Stimulated activated CD4-positive, alpha-beta T cell treated with anti-CD3 and anti-CD28 coated beads, Interleukin-1b, Interleukin-23, amount 100 ng/mL, for 4 hours (primary cell): ENCODE data around the gene SNED1.

Source experiments
- DNase-seq, 2 donors: peaks; one replicate each; pipeline ENCODE4 v3.0.0-alpha.2; 2020; ENCODE audit warnings: low read depth in 2 of 2

Gene SNED1

GRCh38 chr2:241048149-241048948, 49.9 kb downstream of the SNED1 start:
- no peak for DNase-seq

- DNase-seq: no peak
Measured at GRCh38 chr2:241048949-241049343, 50.5 kb downstream of the SNED1 start.

DNA sequence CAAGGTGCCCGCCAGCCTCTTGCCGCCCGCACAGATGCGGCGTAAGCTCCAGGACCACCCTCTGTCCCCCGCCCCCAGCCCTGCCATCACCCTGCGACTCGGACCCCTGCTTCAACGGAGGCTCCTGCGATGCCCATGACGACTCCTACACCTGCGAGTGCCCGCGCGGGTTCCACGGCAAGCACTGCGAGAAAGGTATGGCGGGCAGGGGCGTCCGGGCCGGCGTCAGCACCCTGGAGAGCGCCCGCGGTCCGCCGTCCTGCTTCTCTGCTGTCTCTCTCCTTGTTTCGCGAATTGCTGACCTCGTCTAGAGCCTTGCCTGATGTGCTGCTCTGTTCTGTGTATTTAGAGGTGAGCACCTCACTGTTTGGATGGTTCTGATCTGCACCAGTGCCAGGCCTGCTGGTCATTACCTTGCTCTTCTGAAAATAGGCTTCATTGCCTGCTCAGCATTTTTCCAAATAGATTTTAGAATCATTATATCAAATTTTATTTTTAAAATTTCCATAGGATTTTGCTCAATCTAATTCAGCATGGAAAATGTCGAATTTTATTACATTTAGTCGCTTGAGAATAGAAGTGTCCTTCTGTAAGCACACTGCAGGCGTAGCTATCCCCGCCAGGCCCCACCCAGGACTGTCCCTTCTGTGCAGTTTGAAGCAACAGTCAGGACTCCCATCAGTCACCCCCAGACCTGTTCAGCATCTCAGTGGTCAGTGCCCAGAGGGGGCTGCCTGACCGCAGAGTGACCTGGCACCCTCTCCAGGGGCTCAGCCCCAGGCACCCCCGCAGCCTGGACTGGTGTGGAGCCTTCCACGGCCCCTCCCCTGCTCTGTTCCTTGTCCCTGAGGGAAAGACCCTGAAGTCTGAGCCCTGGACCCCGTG, 51.6 kb downstream of the SNED1 start:
- DNase-seq: no peak

DNA sequence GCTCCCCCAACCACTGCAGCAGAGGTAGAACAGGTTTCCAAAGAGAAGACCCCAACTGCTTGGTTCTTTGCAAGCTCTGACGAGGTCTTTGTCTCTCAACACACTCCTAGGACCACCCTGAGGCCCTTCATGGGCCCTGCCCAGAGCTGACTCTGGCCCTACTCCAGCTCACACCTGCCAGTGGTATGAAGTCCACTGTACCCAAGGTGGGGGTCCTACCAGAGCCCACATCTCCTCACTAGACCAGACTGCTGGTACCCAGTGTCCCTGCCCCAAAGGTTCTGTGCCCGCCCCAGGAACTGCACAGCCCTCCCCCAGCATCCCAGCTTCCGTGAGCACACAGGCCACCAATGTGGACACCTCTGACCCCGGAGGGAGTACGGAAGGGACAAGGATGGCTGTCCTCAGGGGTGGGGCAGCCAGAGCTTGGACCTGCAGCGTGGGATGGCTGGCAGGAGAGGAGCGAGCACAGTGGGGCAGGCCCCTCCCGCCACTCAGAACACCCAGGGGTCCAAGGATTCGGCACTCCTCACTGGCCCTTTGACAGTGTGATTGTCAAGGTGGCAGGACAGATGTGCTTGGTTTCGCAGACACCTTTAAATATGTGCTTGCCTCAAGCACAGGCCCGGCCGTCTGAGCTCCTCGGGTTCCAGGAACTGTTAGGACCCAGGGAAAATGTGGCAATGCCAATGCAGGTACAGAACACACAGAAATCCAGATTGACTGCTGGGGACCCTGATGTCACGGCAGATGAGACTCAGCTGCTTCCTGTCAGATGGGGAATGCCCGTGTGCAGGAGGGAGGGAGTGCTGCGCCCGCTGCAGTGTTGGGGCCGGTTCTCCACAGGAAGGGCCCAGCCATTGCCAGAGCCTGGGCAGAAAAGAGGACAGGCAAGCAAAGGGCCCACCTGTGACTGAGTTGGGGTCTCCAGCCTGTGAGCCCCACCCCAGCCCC, 52.5 kb downstream of the SNED1 start:
- no peak for DNase-seq

DNA sequence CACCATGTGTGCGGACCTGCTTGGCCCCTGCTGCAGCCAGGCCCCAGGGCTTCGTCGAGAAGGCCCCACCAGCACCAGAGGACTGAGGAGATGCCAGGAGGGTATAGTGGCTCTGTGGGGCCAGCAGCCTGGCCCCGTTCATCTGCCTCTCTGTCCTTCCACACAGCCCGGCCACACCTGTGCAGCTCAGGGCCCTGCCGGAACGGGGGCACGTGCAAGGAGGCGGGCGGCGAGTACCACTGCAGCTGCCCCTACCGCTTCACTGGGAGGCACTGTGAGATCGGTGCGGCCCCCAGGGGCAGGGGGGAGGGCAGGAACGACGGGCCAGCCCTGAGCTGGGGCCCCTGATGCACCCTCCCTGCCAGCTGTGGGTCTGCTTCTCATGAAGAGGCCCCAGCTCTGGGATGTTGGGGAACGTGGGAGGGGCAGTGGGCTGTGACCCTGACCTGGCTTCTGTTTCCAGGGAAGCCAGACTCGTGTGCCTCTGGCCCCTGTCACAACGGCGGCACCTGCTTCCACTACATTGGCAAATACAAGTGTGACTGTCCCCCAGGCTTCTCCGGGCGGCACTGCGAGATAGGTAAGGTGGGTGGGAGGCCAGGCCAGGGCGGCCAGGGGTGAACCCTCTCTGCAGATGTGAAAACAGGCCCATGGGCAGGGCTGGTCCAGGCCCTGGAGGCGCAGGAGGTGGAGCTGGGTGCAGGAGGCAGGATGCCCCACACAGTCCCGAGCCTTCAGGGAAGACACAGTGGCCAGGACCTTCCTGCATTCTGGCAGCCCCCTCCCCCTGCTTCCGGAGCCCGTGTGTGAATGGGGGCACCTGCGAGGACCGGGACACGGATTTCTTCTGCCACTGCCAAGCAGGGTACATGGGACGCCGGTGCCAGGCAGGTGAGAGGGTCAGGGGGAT, 53.4 kb downstream of the SNED1 start:
- no peak for DNase-seq

DNA sequence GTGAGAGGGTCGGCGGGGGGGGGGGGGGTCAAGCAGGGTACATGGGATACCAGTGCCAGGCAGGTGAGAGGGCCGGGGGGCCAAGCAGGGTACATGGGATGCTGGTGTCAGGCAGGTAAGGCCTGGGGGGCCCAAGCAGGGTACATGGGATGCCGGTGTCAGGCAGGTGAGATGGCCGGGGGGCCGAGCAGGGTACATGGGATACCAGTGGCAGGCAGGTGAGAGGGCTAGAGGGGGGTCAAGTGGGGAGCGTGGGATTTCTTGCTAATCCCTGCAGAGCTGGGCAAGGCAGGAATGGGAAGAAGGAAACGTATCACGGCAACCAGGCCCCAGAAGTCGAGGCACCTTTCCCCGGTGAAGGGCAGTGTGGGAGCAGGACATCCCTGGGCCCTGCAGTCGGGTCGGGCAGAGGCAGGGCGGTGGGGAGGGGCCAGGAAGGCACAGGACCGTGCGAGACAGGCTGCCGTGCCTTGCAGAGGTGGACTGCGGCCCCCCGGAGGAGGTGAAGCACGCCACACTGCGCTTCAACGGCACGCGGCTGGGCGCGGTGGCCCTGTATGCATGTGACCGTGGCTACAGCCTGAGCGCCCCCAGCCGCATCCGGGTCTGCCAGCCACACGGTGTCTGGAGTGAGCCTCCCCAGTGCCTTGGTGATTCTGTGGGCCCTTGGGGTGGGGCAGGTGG, 54.4 kb downstream of the SNED1 start:
- no peak for DNase-seq

DNA sequence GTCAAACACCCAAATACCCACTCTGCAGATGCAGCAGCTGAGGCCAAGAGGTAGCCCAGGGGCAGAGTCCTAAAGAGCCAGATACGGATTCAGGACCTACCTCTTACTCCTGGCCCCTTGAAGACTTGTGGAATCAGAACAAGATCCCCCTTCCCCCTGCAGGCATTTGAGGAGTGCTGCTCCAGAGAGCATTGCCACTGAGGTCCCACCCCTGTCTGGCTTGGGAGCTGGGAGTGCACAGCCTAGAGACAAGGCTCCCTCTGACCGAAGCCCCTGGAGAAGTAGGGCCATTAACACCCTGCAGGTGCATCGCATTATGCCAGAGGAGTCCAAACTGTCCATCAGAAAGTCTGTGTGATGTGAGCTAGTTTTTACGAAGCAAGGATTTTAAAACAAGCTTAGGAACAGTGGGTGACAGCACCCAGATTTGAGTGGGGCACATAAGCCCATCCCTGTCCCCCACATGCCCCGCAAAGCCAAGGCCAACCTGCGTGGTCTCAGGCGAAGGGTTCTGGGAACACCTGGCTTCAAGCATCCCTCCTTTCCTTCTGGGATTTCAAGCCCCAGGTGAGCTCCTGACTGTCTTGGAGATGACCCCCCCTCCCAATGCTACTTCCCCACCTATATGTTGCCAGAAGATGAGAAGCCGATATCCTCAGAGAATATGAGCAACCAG, 55.3 kb downstream of the SNED1 start:
- DNase-seq: no peak

DNA sequence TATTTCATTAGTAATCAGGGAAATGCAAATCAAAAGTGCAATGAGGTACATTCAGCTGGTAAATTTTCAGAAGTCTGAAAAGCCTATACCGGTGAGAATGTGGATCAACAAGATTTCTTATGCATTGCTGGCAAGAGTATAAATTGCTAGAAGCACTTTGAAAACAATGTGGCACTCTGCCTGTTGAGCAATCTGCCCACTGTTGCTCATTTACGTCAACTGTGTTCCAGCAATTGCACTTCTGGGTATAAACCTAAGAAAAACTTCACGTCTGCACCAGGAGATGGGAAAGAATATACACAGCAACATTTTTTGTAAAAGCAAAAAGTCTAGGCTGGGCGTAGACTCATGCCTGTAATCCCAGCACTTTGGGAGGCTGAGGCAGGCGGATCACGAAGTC, 62.9 kb downstream of the SNED1 start:
- DNase-seq: no peak

DNA sequence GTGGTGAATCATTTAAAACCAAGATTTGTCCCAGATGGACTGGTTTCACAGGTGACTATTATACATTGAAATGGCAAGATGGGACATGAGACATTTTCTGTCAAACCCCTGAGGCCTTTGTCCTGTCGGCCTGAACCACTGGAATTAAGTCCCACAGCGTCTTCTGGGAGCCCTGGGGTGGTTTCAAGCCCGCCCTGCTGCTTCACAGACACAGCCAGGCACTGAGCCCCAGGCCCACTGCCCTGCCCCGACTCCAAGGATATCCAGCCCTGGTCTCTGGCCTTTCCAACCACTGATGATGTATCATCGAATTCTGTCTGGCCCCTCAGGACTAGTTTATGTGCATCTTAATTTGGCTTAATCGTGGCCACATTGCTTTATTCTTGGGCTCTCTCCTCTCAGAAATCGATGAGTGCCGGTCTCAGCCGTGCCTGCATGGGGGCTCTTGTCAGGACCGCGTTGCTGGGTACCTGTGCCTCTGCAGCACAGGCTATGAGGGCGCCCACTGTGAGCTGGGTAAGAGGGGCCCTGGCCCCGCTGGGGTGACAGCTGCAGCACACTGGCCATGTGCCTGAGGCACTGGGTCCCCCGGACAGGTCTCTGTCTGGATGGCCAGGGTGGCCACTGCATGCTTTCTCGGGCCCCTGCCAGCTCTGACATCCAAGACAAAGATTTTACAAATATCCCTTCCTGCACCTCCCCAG, 64.1 kb downstream of the SNED1 start:
- DNase-seq: no peak

DNA sequence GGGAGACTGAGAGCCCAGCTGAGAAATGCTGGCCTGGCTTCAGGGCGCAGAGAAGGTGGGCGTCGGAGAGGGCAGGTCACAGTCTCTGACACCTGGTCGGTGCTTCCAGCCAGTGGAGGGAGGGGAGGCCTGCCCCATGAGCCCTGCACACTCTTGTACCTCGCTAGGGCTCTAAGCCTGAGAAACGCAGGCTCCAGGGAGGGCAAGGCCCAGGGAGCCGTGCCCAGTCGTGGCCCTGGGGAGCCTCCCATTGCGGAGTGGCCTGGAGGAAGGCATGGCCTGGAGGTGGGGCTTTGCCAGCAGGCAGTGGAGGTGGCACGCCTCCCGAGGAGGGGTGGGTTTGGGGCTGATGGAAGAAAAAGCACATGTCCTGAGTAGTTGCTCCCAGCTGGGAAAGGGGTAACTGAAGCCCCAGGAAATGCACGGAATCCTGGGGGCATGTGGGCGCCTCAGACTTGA, 64.7 kb downstream of the SNED1 start:
- DNase-seq: no peak

GRCh38 chr2:241063587-241063986, 65.2 kb downstream of the SNED1 start:
- no peak for DNase-seq

DNA sequence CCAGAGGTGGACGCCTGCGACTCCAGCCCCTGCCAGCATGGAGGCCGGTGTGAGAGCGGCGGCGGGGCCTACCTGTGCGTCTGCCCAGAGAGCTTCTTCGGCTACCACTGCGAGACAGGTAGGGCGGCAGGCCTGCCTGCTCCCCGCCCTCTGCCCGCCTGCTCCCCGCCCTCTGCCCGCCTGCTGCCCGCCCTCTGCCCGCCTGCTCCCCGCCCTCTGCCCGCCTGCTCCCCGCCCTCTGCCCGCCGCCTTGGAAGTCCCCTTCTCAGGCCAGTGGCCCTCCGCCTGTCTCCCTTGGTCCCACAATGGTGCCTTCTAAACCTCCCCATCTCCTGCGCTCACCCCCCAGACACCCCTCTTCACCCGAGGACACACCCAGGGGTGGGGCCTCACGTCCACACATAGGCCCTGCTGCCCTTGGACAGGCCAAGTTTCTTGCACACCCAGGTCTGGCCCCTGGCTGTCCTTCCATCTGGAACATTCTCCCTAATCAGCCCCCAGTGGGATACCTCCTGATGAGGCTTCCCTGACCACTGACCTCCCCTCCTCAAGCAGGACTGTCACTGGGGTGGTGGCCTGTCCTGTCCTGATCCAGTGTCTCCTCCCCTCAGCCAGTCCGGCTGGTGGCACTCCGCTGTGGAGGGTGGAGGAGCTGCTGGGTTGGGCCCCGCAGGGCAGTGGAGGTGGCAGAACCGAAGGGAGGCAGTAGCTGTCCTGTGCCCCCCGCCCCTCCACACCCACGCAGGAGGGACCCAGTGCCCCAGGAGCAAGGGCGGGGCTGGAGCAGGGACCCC, 65.8 kb downstream of the SNED1 start:
- peak; percentile 28 to 34 for DNase-seq

- no peak for DNase-seq
Measured at GRCh38 chr2:241064802-241065354, 66.5 kb downstream of the SNED1 start.

DNA sequence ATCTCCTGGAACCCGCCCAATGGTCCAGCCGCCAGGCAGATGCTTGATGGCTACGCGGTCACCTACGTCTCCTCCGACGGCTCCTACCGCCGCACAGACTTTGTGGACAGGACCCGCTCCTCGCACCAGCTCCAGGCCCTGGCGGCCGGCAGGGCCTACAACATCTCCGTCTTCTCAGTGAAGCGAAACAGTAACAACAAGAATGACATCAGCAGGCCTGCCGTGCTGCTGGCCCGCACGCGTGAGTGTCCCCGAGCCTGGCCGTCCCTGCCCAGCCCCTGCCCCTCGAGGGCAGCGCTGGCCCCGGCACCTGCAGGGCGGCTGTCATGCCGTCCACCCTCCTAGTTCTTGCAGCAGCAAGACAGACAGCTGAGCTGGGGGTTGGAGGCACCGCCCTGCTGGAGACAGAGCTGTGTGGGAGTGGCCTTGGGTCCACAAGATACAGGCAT, 67.0 kb downstream of the SNED1 start:
- no peak for DNase-seq

DNA sequence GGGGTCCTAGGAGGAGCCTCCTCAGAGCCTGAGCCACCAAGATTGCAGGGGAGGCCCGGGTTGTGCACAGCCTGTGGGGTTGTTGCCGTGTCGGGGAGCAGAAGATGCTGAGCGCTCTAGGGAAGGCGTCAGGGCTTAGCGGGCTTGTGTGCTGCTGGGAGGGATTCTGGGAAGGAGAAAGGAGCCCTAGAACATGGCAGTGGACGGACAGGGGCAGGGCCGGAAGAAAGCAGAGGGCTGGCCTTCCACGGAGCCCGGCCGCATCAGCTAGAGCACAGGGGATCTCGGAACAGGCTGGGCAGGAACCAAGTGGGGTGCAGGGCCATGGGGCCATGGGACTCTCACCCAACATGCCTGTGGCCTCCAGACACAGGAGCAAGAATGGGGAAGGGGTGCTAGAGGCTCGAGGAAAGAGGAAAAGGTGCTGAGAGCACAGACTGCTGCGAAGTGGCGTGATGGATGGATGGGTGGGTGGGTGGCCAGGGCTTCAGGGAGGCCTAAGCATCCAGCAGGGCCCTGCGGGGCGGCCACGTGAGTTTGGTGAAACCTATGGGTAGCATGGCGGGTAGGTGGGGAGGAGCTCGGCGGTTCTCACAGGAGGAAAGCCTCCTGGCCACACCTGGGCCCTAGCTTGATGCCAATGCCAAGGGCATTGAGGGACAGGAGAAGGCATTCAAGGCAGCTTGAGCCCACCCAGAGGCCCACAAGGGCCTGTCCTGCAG, 67.9 kb downstream of the SNED1 start:
- no peak for DNase-seq

- DNase-seq: no peak
Measured at GRCh38 chr2:241066893-241067341, 68.5 kb downstream of the SNED1 start.
